GM12878 (cell line): Measurements from ENCODE around the gene KRT37. TPM values are rescaled to one million over a fixed set of nuclear protein-coding genes. Genes with fewer than 3 reads are reported as not detected.

Experiments
- ATAC-seq: fragments of 200-7000 bp; cut with Tn5 transposase; 3 replicates; pipeline ENCODE4 v1.9.1; 2020; ENCODE audit warnings: mild to moderate bottlenecking, moderate library complexity
- BruUV-seq: library from RNA; stranded (reverse); fragments of 400-500 nt; replicated peaks from 2 replicates; lab custom pipeline; 2021; lab: Mats Ljungman, UMichigan
- CTCF ChIA-PET: fragments of 300-600 bp; sonication (Branson Sonifier 250); formaldehyde crosslinking; extraction: SDS; loops from one replicate; lab custom pipeline; 2021; ENCODE audit warnings: inconsistent platforms; lab: Yijun Ruan, JAX
- POLR2A ChIA-PET: fragments of 350-600 bp; formaldehyde crosslinking; extraction: SDS; loops from one replicate; lab custom pipeline; 2021; ENCODE audit warnings: inconsistent platforms; lab: Charles Lee
- RAD21 ChIA-PET: fragments of 300-600 bp; sonication (Branson Sonifier 250); formaldehyde crosslinking; loops from one replicate; lab custom pipeline; 2023; ENCODE audit warnings: antibody characterized with exemption; ENCODE audit not compliant: unreplicated experiment; lab: Charles Lee
- SMC1A ChIA-PET: fragments of 300-600 bp; sonication (Branson Sonifier 250); formaldehyde crosslinking; loops from one replicate; lab custom pipeline; 2023; ENCODE audit not compliant: unreplicated experiment, uncharacterized antibody; lab: Charles Lee
- DNase-seq: peaks from one replicate; pipeline ENCODE4 v3.0.0-alpha.2; 2011; ENCODE audit warnings: low read depth, low spot score
- FAIRE-seq: peaks from 3 replicates; lab custom pipeline; 2011; peaks lifted over from hg19 to GRCh38; lab: Jason Lieb, UNC
- H2AFZ ChIP-seq: 2 replicates; pipeline ENCODE4 v1.6.0; 2011; ENCODE audit warnings: low read depth, low read length, control low read depth; ENCODE audit not compliant: control insufficient read depth
- H3K27ac ChIP-seq: 2 replicates; pipeline ENCODE4 v1.5.1; 2011; ENCODE audit warnings: control low read depth; ENCODE audit not compliant: control insufficient read depth, insufficient read depth
- H3K27me3 ChIP-seq, 2 experiments: replicated peaks in 1 of 2; 2 replicates each; pipeline versions ENCODE4 v1.6.0 to v1.6.1; 2011; ENCODE audit warnings: low read length in 1 of 2; ENCODE audit not compliant: control insufficient read depth in 2 of 2, insufficient read depth in 2 of 2
- H3K36me3 ChIP-seq, 2 experiments: 2 replicates each; pipeline ENCODE4 v1.5.1; 2011; ENCODE audit warnings: low read length in 1 of 2; ENCODE audit not compliant: control insufficient read depth in 2 of 2, insufficient read depth in 2 of 2
- H3K4me1 ChIP-seq: 2 replicates; pipeline ENCODE4 v1.6.1; 2011; ENCODE audit warnings: mild to moderate bottlenecking, low read length, moderate library complexity, mixed read lengths; ENCODE audit not compliant: control insufficient read depth, insufficient read depth
- H3K4me2 ChIP-seq: 2 replicates; pipeline ENCODE4 v1.6.0; 2011; ENCODE audit warnings: control low read depth; ENCODE audit not compliant: control insufficient read depth, insufficient read depth
- H3K4me3 ChIP-seq: fragments of 200-600 bp; sonication (generic); 2 replicates; pipeline ENCODE4 v1.5.1; 2016
- H3K79me2 ChIP-seq: 2 replicates; pipeline ENCODE4 v1.6.0; 2011; ENCODE audit warnings: low read length; ENCODE audit not compliant: control insufficient read depth, insufficient read depth
- H3K9ac ChIP-seq: 2 replicates; pipeline ENCODE4 v1.8.0; 2011; ENCODE audit warnings: low read length, control low read depth, mixed read lengths; ENCODE audit not compliant: control insufficient read depth, insufficient read depth
- H3K9me3 ChIP-seq: replicated peaks from 3 replicates; pipeline ENCODE4 v1.5.1; 2011; ENCODE audit warnings: mild to moderate bottlenecking, low read length; ENCODE audit not compliant: control insufficient read depth, insufficient read depth
- H4K20me1 ChIP-seq: 2 replicates; pipeline ENCODE4 v1.6.0; 2011; ENCODE audit not compliant: control insufficient read depth, insufficient read depth
- GATAD2B ChIP-seq: fragments of 450-650 bp; conservative IDR thresholded peaks from 2 replicates; pipeline ENCODE4 v1.6.1; 2017; ENCODE audit warnings: low read depth, mild to moderate bottlenecking, moderate library complexity
- HSF1 ChIP-seq: fragments of 150-350 bp; IDR thresholded peaks from 2 replicates; pipeline ENCODE4 v1.6.1; 2014; ENCODE audit warnings: mild to moderate bottlenecking, low read depth, low read length
- JUNB ChIP-seq: IDR thresholded peaks from 2 replicates; pipeline ENCODE4 v1.6.1; 2016; ENCODE audit warnings: antibody characterized with exemption, mild to moderate bottlenecking
- MEF2B ChIP-seq: fragments of 450-650 bp; IDR thresholded peaks from 2 replicates; pipeline ENCODE4 v1.6.1; 2018; ENCODE audit warnings: mild to moderate bottlenecking, moderate library complexity; ENCODE audit not compliant: partially characterized antibody, poor library complexity, severe bottlenecking
- POLR2A ChIP-seq: IDR thresholded peaks from 2 replicates; pipeline ENCODE4 v1.6.1; 2011; ENCODE audit warnings: low read depth, mild to moderate bottlenecking, low read length
- RB1 ChIP-seq: fragments of 450-650 bp; formaldehyde crosslinking; IDR thresholded peaks from 2 replicates; pipeline ENCODE4 v1.6.1; 2017; ENCODE audit warnings: mild to moderate bottlenecking, borderline replicate concordance
- RUNX3 ChIP-seq: IDR thresholded peaks from 2 replicates; pipeline ENCODE4 v1.6.1; 2012; ENCODE audit warnings: low read length, inconsistent platforms
- SMARCA5 ChIP-seq: fragments of 450-650 bp; IDR thresholded peaks from 2 replicates; pipeline ENCODE4 v1.6.1; 2017; ENCODE audit warnings: mild to moderate bottlenecking
- YBX1 ChIP-seq: fragments of 450-650 bp; IDR thresholded peaks from 2 replicates; pipeline ENCODE4 v1.6.1; 2016; ENCODE audit warnings: antibody characterized with exemption
- WGBS: methylation state at CpG from one replicate; pipeline ENCODE4 v1.1.6; 2016; ENCODE audit warnings: low lambda C conversion rate; ENCODE audit not compliant: insufficient replicate concordance, insufficient coverage; ENCODE audit errors: missing lambda C conversion rate; 5-methylcytosine and 5-hydroxymethylcytosine counted together
- in situ Hi-C: fragments of 300-500 bp; cut with MboI; formaldehyde crosslinking; loops from 9 replicates; pipeline ENCODE4 v1.14.3; 2018; ENCODE audit warnings: mixed read lengths
- intact Hi-C: fragments of 100-400 bp; cut with micrococcal nuclease; formaldehyde crosslinking; loops from one replicate; pipeline ENCODE4 v1.14.2; 2022; ENCODE audit not compliant: unreplicated experiment
- polyA plus RNA-seq, 11 experiments: library from polyadenylated mRNA; depleted of rRNA in 4 of 11; unstranded in 6 of 11; stranded (reverse) in 5 of 11; fragments of >200 nt; fragmentation: Nextera tagmentation in 4 of 11; fragmentation: Illumina TruSeq in 1 of 11; extraction: Ambion mirVana in 4 of 11; extraction: Trizol in 1 of 11; gene quantifications; 1 replicate in 1 of 11; 2 replicates in 10 of 11; pipeline versions ENCODE4 v1.2.1 to v1.2.3, GENCODE V29; 2011 to 2016; ENCODE audit warnings: inconsistent platforms in 2 of 11, missing spikeins in 2 of 11, low read depth in 1 of 11
- total RNA-seq, 4 experiments: library from RNA; depleted of rRNA in 3 of 4; stranded (reverse); fragments of >200 nt in 3 of 4; fragmentation: Illumina TruSeq in 1 of 4; extraction: Trizol in 1 of 4; gene quantifications; 2 replicates each; pipeline versions ENCODE4 v1.2.1 to v1.2.3, GENCODE V29; 2013 to 2021

KRT37 gene
- total and polyA plus RNA-seq, 10 of the 15 experiments (the other 5 are each of a cell fraction or from before 2014, with no cell fraction given), result not detected

- FAIRE-seq, result no peak
- Histone ChIP-seq H3K79me2 (no peaks in the 10 kb centered on the region), H3K9me3 (no peaks in the 10 kb centered on the region), H3K9ac (no peak overlapping the region), H3K4me3 (no peak overlapping the region), H4K20me1 (no peaks in the 10 kb centered on the region), H3K27ac (no peak overlapping the region), H2AFZ (no peak overlapping the region), H3K4me2 (no peak overlapping the region), H3K27me3 (no peaks in the 10 kb centered on the region; a peak in 2 of 4 replicates), H3K4me1 (no peaks in the 10 kb centered on the region), H3K36me3 (no peaks in the 10 kb centered on the region)
- ChIA-PET RAD21 (no interaction called here), POLR2A (no interaction called here), SMC1A (no interaction called here), CTCF (interaction anchor here (0.7 kb wide), 1 partner anchor 12 kb away, joined by 3 read pairs; no protein-coding TSS in a partner anchor)
- intact Hi-C loops, result no loop called here
- BruUV-seq, result no TSS peak
- no peak for DNase-seq
- ATAC-seq, result no peak
- in situ Hi-C loops, result no loop called here
- WGBS, result 40% methylated on average over 3 of the region's 3 CpGs
- TF ChIP-seq RUNX3 (no peak), SMARCA5 (no peak), YBX1 (no peak), JUNB (no peak), POLR2A (no peak), HSF1 (no peak), RB1 (no peak), GATAD2B (no peak), MEF2B (no peak)
Measured at GRCh38 chr17:41415833-41416335, 8.5 kb downstream of the KRT37 start.
